GM12891 (cell line): ENCODE data around the gene SPOP.

Experiments
- PAX5 ChIP-seq: IDR thresholded peaks from 2 replicates; pipeline ENCODE4 v1.6.1; 2011; ENCODE audit warnings: low read length, moderate library complexity, mild to moderate bottlenecking; ENCODE audit not compliant: insufficient read depth, severe bottlenecking
- POLR2A ChIP-seq: IDR thresholded peaks from 2 replicates; pipeline ENCODE4 v1.6.1; 2011; ENCODE audit warnings: low read depth, low read length, control low read depth
- POLR2AphosphoS5 ChIP-seq: IDR thresholded peaks from 2 replicates; pipeline ENCODE4 v1.6.1; 2011; ENCODE audit warnings: low read depth, low read length, control low read depth
- POU2F2 ChIP-seq: IDR thresholded peaks from 2 replicates; pipeline ENCODE4 v1.6.1; 2011; ENCODE audit warnings: low read depth, mild to moderate bottlenecking, control low read depth, low read length, moderate library complexity
- SPI1 ChIP-seq: IDR thresholded peaks from 2 replicates; pipeline ENCODE4 v1.6.1; 2011; ENCODE audit warnings: low read depth, low read length, control low read depth
- TAF1 ChIP-seq: IDR thresholded peaks from 2 replicates; pipeline ENCODE4 v1.6.1; 2011; ENCODE audit warnings: low read depth, low read length, control low read depth

- TF ChIP-seq POLR2AphosphoS5 = no peak
- TF ChIP-seq POLR2A = no peak
- no peak for TF ChIP-seq TAF1
- TF ChIP-seq PAX5 = no peak
- TF ChIP-seq SPI1 = no peak
- no peak for TF ChIP-seq POU2F2
Observed at GRCh38 chr17:49621420-49621819, 56.5 kb downstream of the SPOP start.
